ENCODE measurements around the gene POLR1A. TPM values are rescaled to one million over a fixed set of nuclear protein-coding genes. Genes with fewer than 3 reads are reported as not detected.

POLR1A gene
- total RNA-seq, 1 experiment from 2014 or later = 62.7 TPM

- Mint-ChIP-seq H3K36me3 (ENCODE audit: insufficient read depth in 1 of 3, low read depth in 3 of 3) (peaks cover 38 to 93% (median 77%) of the 10 kb centered on the region in 3 experiments; a peak in 6 of 7 replicates), H3K4me1 (peaks cover 2 to 11% of the 10 kb centered on the region in 2 experiments; a peak in 2 of 4 replicates), H3K27me3 (ENCODE audit: low read depth) (no peaks in the 10 kb centered on the region), H3K4me3 (no peak overlapping the region), H3K9me3 (no peaks in the 10 kb centered on the region), H3K27ac (peak overlapping the region in 2 of 3 experiments; percentile 31 to 79; a peak in 3 of 7 replicates)
- Histone ChIP-seq H3T11ph (ENCODE audit: low read length) (no peak overlapping the region), H3K18ac (ENCODE audit: insufficient read length, low read depth, low read length) (no peak overlapping the region), H2BK20ac (ENCODE audit: low read depth, low read length, poor library complexity, severe bottlenecking) (no peak overlapping the region), H3K56ac (ENCODE audit: insufficient read length, low read depth, low read length) (no peak overlapping the region), H2BK15ac (ENCODE audit: low read depth, low read length) (no peak overlapping the region), H4K91ac (ENCODE audit: insufficient read length, low read depth, low read length) (no peak overlapping the region), H3K79me2 (ENCODE audit: insufficient read depth, low read length) (no peaks in the 10 kb centered on the region), H3K4ac (ENCODE audit: low read depth, low read length) (no peak overlapping the region), H2BK120ac (ENCODE audit: low read depth, low read length, poor library complexity, severe bottlenecking) (no peak overlapping the region), H3K9me3 (ENCODE audit: control insufficient read depth, low read depth, low read length) (no peaks in the 10 kb centered on the region), H3K23ac (ENCODE audit: insufficient read length, low read depth, low read length) (no peak overlapping the region), H4K8ac (replicated peaks; ENCODE audit: insufficient read length, low read depth, low read length) (no peak overlapping the region), H3K4me1 (ENCODE audit: insufficient read depth, low read length) (no peaks in the 10 kb centered on the region), H3K23me2 (ENCODE audit: insufficient read length, low read depth, low read length, poor library complexity, severe bottlenecking) (no peaks in the 10 kb centered on the region), H3K27me3 (ENCODE audit: insufficient read depth, low read length) (no peaks in the 10 kb centered on the region), H3K14ac (ENCODE audit: insufficient read depth, low read length) (no peak overlapping the region; the same call in 1 of the 2 replicates), H3K79me1 (ENCODE audit: insufficient read depth, low read depth, low read length, poor library complexity, severe bottlenecking) (no peaks in the 10 kb centered on the region), H2BK12ac (ENCODE audit: insufficient read length, low read depth, low read length) (no peak overlapping the region), H2AFZ (ENCODE audit: low read length) (no peak overlapping the region), H4K20me1 (ENCODE audit: control insufficient read depth, insufficient read depth, insufficient read length) (no peaks in the 10 kb centered on the region), H4K5ac (ENCODE audit: insufficient read length, low read depth, low read length) (no peak overlapping the region), H2BK5ac (ENCODE audit: insufficient read length, low read length) (no peak overlapping the region), H2AK5ac (ENCODE audit: insufficient read length, low read length) (no peak overlapping the region), H3K27ac (ENCODE audit: insufficient read length, low read depth, low read length) (no peak overlapping the region), H3K4me2 (ENCODE audit: insufficient read depth, insufficient read length, low read length) (no peak overlapping the region), H3K9ac (ENCODE audit: extremely low read depth, insufficient read length, low read length) (no peak overlapping the region)
- no peak for TF ChIP-seq CTCF (conservative IDR thresholded peaks at IDR 0.05)
- WGBS (ENCODE audit: extremely low coverage, insufficient read length, low lambda C conversion rate) = no CpG with 5 or more reads among the region's 12 CpGs
- no peak for DNase-seq
Observed at GRCh38 chr2:86037141-86037794, 68.4 kb downstream of the POLR1A start.
